ENCODE measurements around the gene CDH2. TPM values are rescaled to one million over a fixed set of nuclear protein-coding genes. Genes with fewer than 3 reads are reported as not detected.

CDH2 gene
- total and polyA plus RNA-seq, 4 donors = 14.2 to 49.5 (median 26.4) TPM

GRCh38 chr18:28189400-28190239, 12.7 kb upstream of the CDH2 start:
- no peak for DNase-seq (ENCODE audit: low spot score)
- no peak overlapping the region for H3K9ac ChIP-seq (ENCODE audit: low read depth in 1 of 2, low read length in 2 of 2)

GRCh38 chr18:28185121-28185520, 8.2 kb upstream of the CDH2 start:
- DNase-seq (ENCODE audit: low spot score) = no peak
- H3K4me3 ChIP-seq (ENCODE audit: low read depth in 1 of 3, low read length in 3 of 3) = no peak overlapping the region
- H3K27me3 ChIP-seq (ENCODE audit: control insufficient read depth in 4 of 4, insufficient read depth in 4 of 4, low read length in 3 of 4) = no peaks in the 10 kb centered on the region
- H3K4me1 ChIP-seq (ENCODE audit: control insufficient read depth in 4 of 4, insufficient read depth in 4 of 4, low read length in 3 of 4) = peaks cover 0 to 4% (median 4%) of the 10 kb centered on the region in 4 donors
- no peak overlapping the region for H3K27ac ChIP-seq (ENCODE audit: low read depth in 1 of 2, low read length in 2 of 2)
- H3K9ac ChIP-seq (ENCODE audit: low read depth in 1 of 2, low read length in 2 of 2) = no peak overlapping the region
- TF ChIP-seq RAD21 (IDR thresholded peaks at IDR 0.05) (no peak), FOXA2 (IDR thresholded peaks at IDR 0.05) (no peak), YY1 (IDR thresholded peaks at IDR 0.05) (no peak), SP1 (IDR thresholded peaks at IDR 0.05) (no peak), TAF1 (conservative IDR thresholded peaks at IDR 0.05) (no peak), HNF4G (IDR thresholded peaks at IDR 0.05) (no peak)
- H3K9me3 ChIP-seq (ENCODE audit: control insufficient read depth in 4 of 4, low read length in 3 of 4) = no peaks in the 10 kb centered on the region
- 86% methylated on average over 3 of the region's 3 CpGs for WGBS
- no peaks in the 10 kb centered on the region for H3K36me3 ChIP-seq (ENCODE audit: control insufficient read depth in 4 of 4, insufficient read depth in 3 of 4, low read depth in 1 of 4, low read length in 3 of 4)

More at GRCh38 chr18:28189400-28190239, 12.7 kb upstream of the CDH2 start:
- Histone ChIP-seq H3K27me3 (ENCODE audit: control insufficient read depth in 4 of 4, insufficient read depth in 4 of 4, low read length in 3 of 4) (no peaks in the 10 kb centered on the region), H3K27ac (ENCODE audit: low read depth in 1 of 2, low read length in 2 of 2) (no peak overlapping the region), H3K36me3 (ENCODE audit: control insufficient read depth in 4 of 4, insufficient read depth in 3 of 4, low read depth in 1 of 4, low read length in 3 of 4) (no peaks in the 10 kb centered on the region), H3K9me3 (ENCODE audit: control insufficient read depth in 4 of 4, low read length in 3 of 4) (no peaks in the 10 kb centered on the region), H3K4me3 (ENCODE audit: low read depth in 1 of 3, low read length in 3 of 3) (no peak overlapping the region), H3K4me1 (ENCODE audit: control insufficient read depth in 4 of 4, insufficient read depth in 4 of 4, low read length in 3 of 4) (peaks cover 0 to 3% (median 1%) of the 10 kb centered on the region in 4 donors)
- 73% methylated on average over 5 of the region's 5 CpGs for WGBS
- TF ChIP-seq GABPA (IDR thresholded peaks at IDR 0.05 in 1 of 2, conservative IDR thresholded peaks at IDR 0.05 in 1 of 2) (no peak), RAD21 (IDR thresholded peaks at IDR 0.05) (peak; percentile 87 to 92), NR2F2 (IDR thresholded peaks at IDR 0.05) (no peak), HNF4A (conservative IDR thresholded peaks at IDR 0.05) (no peak), EGR1 (IDR thresholded peaks at IDR 0.05; ENCODE audit: low read depth in 2 of 2) (no peak), YY1 (IDR thresholded peaks at IDR 0.05) (no peak), SP1 (IDR thresholded peaks at IDR 0.05) (no peak), RXRA (IDR thresholded peaks at IDR 0.05) (no peak), CTCF (IDR thresholded peaks at IDR 0.05; ENCODE audit: low read depth, low read length, missing input control) (peak; percentile 66), FOXA1 (IDR thresholded peaks at IDR 0.05) (no peak), TAF1 (conservative IDR thresholded peaks at IDR 0.05) (no peak)

GRCh38 chr18:28183418-28184078, 6.6 kb upstream of the CDH2 start:
- Histone ChIP-seq H3K36me3 (ENCODE audit: control insufficient read depth in 4 of 4, insufficient read depth in 3 of 4, low read depth in 1 of 4, low read length in 3 of 4) (no peaks in the 10 kb centered on the region), H3K27me3 (ENCODE audit: control insufficient read depth in 4 of 4, insufficient read depth in 4 of 4, low read length in 3 of 4) (no peaks in the 10 kb centered on the region), H3K4me3 (ENCODE audit: low read depth in 1 of 3, low read length in 3 of 3) (no peak overlapping the region), H3K9ac (ENCODE audit: low read depth in 1 of 2, low read length in 2 of 2) (no peak overlapping the region), H3K27ac (ENCODE audit: low read depth in 1 of 2, low read length in 2 of 2) (no peak overlapping the region), H3K4me1 (ENCODE audit: control insufficient read depth in 4 of 4, insufficient read depth in 4 of 4, low read length in 3 of 4) (peaks cover 0 to 5% (median 4%) of the 10 kb centered on the region in 4 donors), H3K9me3 (ENCODE audit: control insufficient read depth in 4 of 4, low read length in 3 of 4) (no peaks in the 10 kb centered on the region)
- TF ChIP-seq RXRA (IDR thresholded peaks at IDR 0.05) (peak; percentile 46 to 56), SP1 (IDR thresholded peaks at IDR 0.05) (peak; percentile 61), TAF1 (conservative IDR thresholded peaks at IDR 0.05) (no peak), NR2F2 (IDR thresholded peaks at IDR 0.05) (no peak), ZBTB33 (IDR thresholded peaks at IDR 0.05) (no peak), ATF3 (IDR thresholded peaks at IDR 0.05) (peak; percentile 89), JUND (IDR thresholded peaks at IDR 0.05) (peak; percentile 96), RAD21 (IDR thresholded peaks at IDR 0.05) (peak; percentile 35 to 47), EGR1 (IDR thresholded peaks at IDR 0.05; ENCODE audit: low read depth in 2 of 2) (no peak), HNF4G (IDR thresholded peaks at IDR 0.05) (no peak), HNF4A (conservative IDR thresholded peaks at IDR 0.05) (peak; percentile 66 to 76)
- DNase-seq (ENCODE audit: low spot score) = no peak
- 41% methylated on average over 4 of the region's 4 CpGs for WGBS
